ENCODE data around the gene DMAC2L. TPM values are rescaled to one million over a fixed set of nuclear protein-coding genes. Genes with fewer than 3 reads are reported as not detected.

DMAC2L gene
- polyA plus RNA-seq, 1 of the 3 experiments (the other 2 are of a cell fraction): 20.3 TPM

DNA sequence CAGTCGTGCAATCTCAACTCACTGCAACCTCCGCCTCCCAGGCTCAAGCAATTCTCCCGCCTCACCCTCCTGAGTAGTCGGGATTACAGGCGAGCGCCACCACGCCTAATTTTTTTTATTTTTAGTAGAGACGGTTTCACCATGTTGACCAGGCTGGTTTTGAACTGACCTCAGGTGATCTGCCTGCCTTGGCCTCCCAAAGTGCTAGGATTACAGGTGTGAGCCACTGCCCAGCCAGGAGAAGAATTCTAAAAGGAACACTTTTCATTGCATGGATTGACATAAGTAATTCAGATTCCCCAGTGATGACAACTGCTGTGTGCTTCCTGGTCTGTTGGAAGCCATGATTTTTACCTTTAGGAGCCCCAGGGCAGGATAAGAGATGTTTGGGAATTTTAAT, 22.1 kb downstream of the DMAC2L start:
- Histone ChIP-seq H3K36me3 (replicated peaks in 1 of 2; ENCODE audit: control insufficient read depth in 1 of 2, insufficient read depth in 2 of 2, low read length in 1 of 2) (peaks cover 5 to 12% of the 10 kb centered on the region in 2 experiments), H3K9ac (no peak overlapping the region), H3F3A (replicated peaks; ENCODE audit: insufficient read depth) (no peaks in the 10 kb centered on the region), H3K79me2 (ENCODE audit: insufficient read depth) (no peaks in the 10 kb centered on the region), H3K9me3 (no peaks in the 10 kb centered on the region), H3K27ac (ENCODE audit: low read depth in 2 of 2, low read length in 1 of 2) (peak overlapping the region in 1 of 2 experiments; percentile 98; a peak in 2 of 4 replicates), H4K20me1 (ENCODE audit: insufficient read depth) (no peaks in the 10 kb centered on the region), H3K4me2 (no peak overlapping the region), H3K4me3 (ENCODE audit: low read depth in 2 of 2, low read length in 1 of 2) (no peak overlapping the region), H3K27me3 (ENCODE audit: insufficient read depth) (no peaks in the 10 kb centered on the region), H3K9me2 (no peaks in the 10 kb centered on the region), H3K4me1 (ENCODE audit: control insufficient read depth in 1 of 2, insufficient read depth in 2 of 2, low read depth in 1 of 2, low read length in 1 of 2) (peaks cover 17 to 25% of the 10 kb centered on the region in 2 experiments; a peak in 3 of 4 replicates), H2AFZ (ENCODE audit: low read depth) (no peak overlapping the region)
- 95% methylated on average over 8 of the region's 8 CpGs for WGBS (ENCODE audit: low lambda C conversion rate)
- TF ChIP-seq JUND (IDR thresholded peaks at IDR 0.05): no peak
- CTCF ChIA-PET: interaction anchor here (0.7 to 11.1 kb wide), 4 partner anchors 8 to 198 kb away, joined by 3 to 140 read pairs (median 8); partner anchors contain the start of gene MAP4K5
- POLR2A ChIA-PET: no interaction called here
- no peak for DNase-seq

DNA sequence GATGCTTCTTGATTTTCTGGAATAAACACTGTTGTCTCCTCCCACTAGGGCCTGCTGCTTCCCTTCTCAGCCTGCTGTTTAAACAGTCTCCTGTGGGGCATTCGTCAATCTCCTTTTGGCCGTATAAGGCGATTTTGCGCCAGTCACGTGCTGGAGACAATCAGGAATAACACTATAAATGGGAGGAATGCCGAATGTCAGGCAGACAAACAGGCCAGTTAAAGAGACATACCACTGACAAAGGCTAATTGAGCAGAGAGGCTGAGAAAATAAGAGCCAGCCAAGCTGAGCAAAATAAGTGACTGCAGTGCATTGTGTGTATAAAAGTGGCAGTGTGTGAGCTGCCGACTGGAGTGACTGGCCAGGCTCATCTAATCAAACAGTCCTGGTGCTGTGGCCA, 23.3 kb downstream of the DMAC2L start:
- H3K79me2 ChIP-seq (ENCODE audit: insufficient read depth): no peaks in the 10 kb centered on the region
- H3K36me3 ChIP-seq (replicated peaks in 1 of 2; ENCODE audit: control insufficient read depth in 1 of 2, insufficient read depth in 2 of 2, low read length in 1 of 2): peaks cover 0 to under 1% of the 10 kb centered on the region in 2 experiments
- H2AFZ ChIP-seq (ENCODE audit: low read depth): 0 out of 2 replicates have a peak overlapping the region, but pooled peaks have one; percentile 49
- H3F3A ChIP-seq (replicated peaks; ENCODE audit: insufficient read depth): no peaks in the 10 kb centered on the region
- peaks cover 17 to 25% of the 10 kb centered on the region in 2 experiments; a peak in 3 of 4 replicates for H3K4me1 ChIP-seq (ENCODE audit: control insufficient read depth in 1 of 2, insufficient read depth in 2 of 2, low read depth in 1 of 2, low read length in 1 of 2)
- H3K9ac ChIP-seq: no peak overlapping the region
- peak; percentile 55 for DNase-seq
- WGBS (ENCODE audit: low lambda C conversion rate): 23% methylated on average over 7 of the region's 7 CpGs
- H3K27me3 ChIP-seq (ENCODE audit: insufficient read depth): no peaks in the 10 kb centered on the region
- no peaks in the 10 kb centered on the region for H4K20me1 ChIP-seq (ENCODE audit: insufficient read depth)
- H3K4me3 ChIP-seq (ENCODE audit: low read depth in 2 of 2, low read length in 1 of 2): no peak overlapping the region
- POLR2A ChIA-PET: interaction anchor here (0.5 to 1.5 kb wide), 7 partner anchors 14 to 436 kb away, joined by 3 to 5 read pairs (median 3); partner anchors contain the start of genes ATL1, CDKL1, MAP4K5 and SAV1
- peak overlapping the region; percentile 49 to 98; a peak in 3 of 4 replicates for H3K27ac ChIP-seq (ENCODE audit: low read depth in 2 of 2, low read length in 1 of 2)
- no peaks in the 10 kb centered on the region for H3K9me2 ChIP-seq
- peak overlapping the region; percentile 62 for H3K4me2 ChIP-seq
- no peaks in the 10 kb centered on the region for H3K9me3 ChIP-seq
- CTCF ChIA-PET: interaction anchor here (0.6 to 11.1 kb wide), 9 partner anchors 9 to 473 kb away, joined by 3 to 140 read pairs (median 4); partner anchors contain the start of gene MAP4K5
- TF ChIP-seq, protein P1, sequence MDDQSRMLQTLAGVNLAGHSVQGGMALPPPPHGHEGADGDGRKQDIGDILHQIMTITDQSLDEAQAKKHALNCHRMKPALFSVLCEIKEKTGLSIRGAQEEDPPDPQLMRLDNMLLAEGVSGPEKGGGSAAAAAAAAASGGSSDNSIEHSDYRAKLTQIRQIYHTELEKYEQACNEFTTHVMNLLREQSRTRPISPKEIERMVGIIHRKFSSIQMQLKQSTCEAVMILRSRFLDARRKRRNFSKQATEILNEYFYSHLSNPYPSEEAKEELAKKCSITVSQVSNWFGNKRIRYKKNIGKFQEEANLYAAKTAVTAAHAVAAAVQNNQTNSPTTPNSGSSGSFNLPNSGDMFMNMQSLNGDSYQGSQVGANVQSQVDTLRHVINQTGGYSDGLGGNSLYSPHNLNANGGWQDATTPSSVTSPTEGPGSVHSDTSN (IDR thresholded peaks at IDR 0.05): no peak
- TF ChIP-seq RAD21 (IDR thresholded peaks at IDR 0.05; ENCODE audit: low read length): 0 out of 2 replicates have a peak, but pooled peaks have one; percentile 30
- peak; percentile 51; the same call in 1 of the 2 replicates for TF ChIP-seq RCOR1 (IDR thresholded peaks at IDR 0.05; ENCODE audit: low read length)
- no peak for TF ChIP-seq RXRA (IDR thresholded peaks at IDR 0.05; ENCODE audit: borderline replicate concordance, low read depth)
- TF ChIP-seq POLR2AphosphoS5 (IDR thresholded peaks at IDR 0.05; ENCODE audit: low read depth, low read length): no peak
- peak; percentile 69 for TF ChIP-seq MXI1 (IDR thresholded peaks at IDR 0.05; ENCODE audit: low read depth, low read length)
- TF ChIP-seq NFIC (IDR thresholded peaks at IDR 0.05; ENCODE audit: borderline replicate concordance): no peak
- no peak for TF ChIP-seq TAF1 (IDR thresholded peaks at IDR 0.05; ENCODE audit: borderline replicate concordance, low read depth, low read length)
- no peak for TF ChIP-seq FOXJ3 (CRISPR knock-in tag; IDR thresholded peaks at IDR 0.05)
- no peak for TF ChIP-seq TCF12 (IDR thresholded peaks at IDR 0.05)
- TF ChIP-seq SMC3 (IDR thresholded peaks at IDR 0.05; ENCODE audit: low read depth, low read length): no peak
- TF ChIP-seq, protein P2, sequence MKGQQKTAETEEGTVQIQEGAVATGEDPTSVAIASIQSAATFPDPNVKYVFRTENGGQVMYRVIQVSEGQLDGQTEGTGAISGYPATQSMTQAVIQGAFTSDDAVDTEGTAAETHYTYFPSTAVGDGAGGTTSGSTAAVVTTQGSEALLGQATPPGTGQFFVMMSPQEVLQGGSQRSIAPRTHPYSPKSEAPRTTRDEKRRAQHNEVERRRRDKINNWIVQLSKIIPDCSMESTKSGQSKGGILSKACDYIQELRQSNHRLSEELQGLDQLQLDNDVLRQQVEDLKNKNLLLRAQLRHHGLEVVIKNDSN (IDR thresholded peaks at IDR 0.05; ENCODE audit: borderline replicate concordance, low read depth): peak; percentile 87
- no peak for TF ChIP-seq ELF1 (IDR thresholded peaks at IDR 0.05)
- TF ChIP-seq TEAD4 (IDR thresholded peaks at IDR 0.05; ENCODE audit: borderline replicate concordance, insufficient read depth): no peak
- no peak for TF ChIP-seq GABPA (IDR thresholded peaks at IDR 0.05; ENCODE audit: low read depth)
- TF ChIP-seq, protein P3, sequence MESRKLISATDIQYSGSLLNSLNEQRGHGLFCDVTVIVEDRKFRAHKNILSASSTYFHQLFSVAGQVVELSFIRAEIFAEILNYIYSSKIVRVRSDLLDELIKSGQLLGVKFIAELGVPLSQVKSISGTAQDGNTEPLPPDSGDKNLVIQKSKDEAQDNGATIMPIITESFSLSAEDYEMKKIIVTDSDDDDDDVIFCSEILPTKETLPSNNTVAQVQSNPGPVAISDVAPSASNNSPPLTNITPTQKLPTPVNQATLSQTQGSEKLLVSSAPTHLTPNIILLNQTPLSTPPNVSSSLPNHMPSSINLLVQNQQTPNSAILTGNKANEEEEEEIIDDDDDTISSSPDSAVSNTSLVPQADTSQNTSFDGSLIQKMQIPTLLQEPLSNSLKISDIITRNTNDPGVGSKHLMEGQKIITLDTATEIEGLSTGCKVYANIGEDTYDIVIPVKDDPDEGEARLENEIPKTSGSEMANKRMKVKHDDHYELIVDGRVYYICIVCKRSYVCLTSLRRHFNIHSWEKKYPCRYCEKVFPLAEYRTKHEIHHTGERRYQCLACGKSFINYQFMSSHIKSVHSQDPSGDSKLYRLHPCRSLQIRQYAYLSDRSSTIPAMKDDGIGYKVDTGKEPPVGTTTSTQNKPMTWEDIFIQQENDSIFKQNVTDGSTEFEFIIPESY (IDR thresholded peaks at IDR 0.05; ENCODE audit: borderline replicate concordance, low read depth): no peak
- TF ChIP-seq, protein P4, sequence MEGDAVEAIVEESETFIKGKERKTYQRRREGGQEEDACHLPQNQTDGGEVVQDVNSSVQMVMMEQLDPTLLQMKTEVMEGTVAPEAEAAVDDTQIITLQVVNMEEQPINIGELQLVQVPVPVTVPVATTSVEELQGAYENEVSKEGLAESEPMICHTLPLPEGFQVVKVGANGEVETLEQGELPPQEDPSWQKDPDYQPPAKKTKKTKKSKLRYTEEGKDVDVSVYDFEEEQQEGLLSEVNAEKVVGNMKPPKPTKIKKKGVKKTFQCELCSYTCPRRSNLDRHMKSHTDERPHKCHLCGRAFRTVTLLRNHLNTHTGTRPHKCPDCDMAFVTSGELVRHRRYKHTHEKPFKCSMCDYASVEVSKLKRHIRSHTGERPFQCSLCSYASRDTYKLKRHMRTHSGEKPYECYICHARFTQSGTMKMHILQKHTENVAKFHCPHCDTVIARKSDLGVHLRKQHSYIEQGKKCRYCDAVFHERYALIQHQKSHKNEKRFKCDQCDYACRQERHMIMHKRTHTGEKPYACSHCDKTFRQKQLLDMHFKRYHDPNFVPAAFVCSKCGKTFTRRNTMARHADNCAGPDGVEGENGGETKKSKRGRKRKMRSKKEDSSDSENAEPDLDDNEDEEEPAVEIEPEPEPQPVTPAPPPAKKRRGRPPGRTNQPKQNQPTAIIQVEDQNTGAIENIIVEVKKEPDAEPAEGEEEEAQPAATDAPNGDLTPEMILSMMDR (IDR thresholded peaks at IDR 0.05): peak; percentile 16; the same call in 1 of the 2 replicates
- no peak for TF ChIP-seq FOXM1 (IDR thresholded peaks at IDR 0.05; ENCODE audit: low read depth)
- no peak for TF ChIP-seq GATA2 (CRISPR knock-in tag; IDR thresholded peaks at IDR 0.05)
- no peak for TF ChIP-seq YY1 (IDR thresholded peaks at IDR 0.05; ENCODE audit: low read depth)
- TF ChIP-seq NRF1 (IDR thresholded peaks at IDR 0.05; ENCODE audit: low read depth, low read length): no peak

All from SK-N-SH (cell line).